ENCODE data around the gene SLC46A1. TPM values are rescaled to one million over a fixed set of nuclear protein-coding genes. Genes with fewer than 3 reads are reported as not detected.

Gene SLC46A1
- polyA plus RNA-seq, 3 donors = 11.4 to 16.8 (median 14.9) TPM

- DNase-seq = no peak
These were observed 42.0 kb downstream of the SLC46A1 start for GRCh38 chr17:28363776-28364650.

- DNase-seq = no peak
These were observed 42.8 kb downstream of the SLC46A1 start for GRCh38 chr17:28363186-28363585.

- DNase-seq = no peak
These were observed 48.2 kb downstream of the SLC46A1 start for GRCh38 chr17:28357901-28358197.

GRCh38 chr17:28357061-28357900, 48.7 kb downstream of the SLC46A1 start, which contains the start of gene POLDIP2:
POLDIP2 (minus strand) TSS chr17:28357527; CDS start chr17:28357448, 79 bp downstream.
- peak; percentile 95 for DNase-seq

GRCh38 chr17:28350271-28350670, 55.7 kb downstream of the SLC46A1 start:
- no peak for DNase-seq

GRCh38 chr17:28348979-28349378, 57.0 kb downstream of the SLC46A1 start:
- no peak for DNase-seq

- DNase-seq = no peak
These were observed 58.6 kb downstream of the SLC46A1 start for GRCh38 chr17:28347261-28347891.

GRCh38 chr17:28346746-28347246, 59.2 kb downstream of the SLC46A1 start:
- no peak for DNase-seq

- no peak for DNase-seq
These were observed 59.8 kb downstream of the SLC46A1 start for GRCh38 chr17:28346199-28346580.

- no peak for DNase-seq
These were observed 60.4 kb downstream of the SLC46A1 start for GRCh38 chr17:28345419-28346198.

Other genes with a start within 250 kb of the SLC46A1 start
- 10 to 100 TPM; 53.6 to 62.3 (median 54.4) TPM for gene TMEM97, start 87.0 kb downstream of the SLC46A1 start, polyA plus RNA-seq (ENCODE audit: insufficient read length in 3 of 3)
- 10 to 100 TPM; 50.6 to 58.9 (median 54.0) TPM for gene IFT20, start 70.7 kb downstream of the SLC46A1 start, polyA plus RNA-seq (ENCODE audit: insufficient read length in 3 of 3)
- 10 to 100 TPM; 40.7 to 44.6 (median 44.5) TPM for gene TNFAIP1, start 70.5 kb downstream of the SLC46A1 start, polyA plus RNA-seq (ENCODE audit: insufficient read length in 3 of 3)
- gene POLDIP2, start 48.7 kb downstream of the SLC46A1 start, polyA plus RNA-seq (ENCODE audit: insufficient read length in 3 of 3) = 100 to 1,000 TPM in 1 of 3 donors, 10 to 100 TPM in 2; 87.6 to 102 (median 93.9) TPM
- not detected for gene SEBOX, start 41.0 kb downstream of the SLC46A1 start, polyA plus RNA-seq (ENCODE audit: insufficient read length in 3 of 3)
- gene VTN, start 35.9 kb downstream of the SLC46A1 start, polyA plus RNA-seq (ENCODE audit: insufficient read length in 3 of 3) = 10 to 100 TPM; 18.7 to 25.2 (median 20.4) TPM
- 10 to 100 TPM; 14.9 to 16.8 (median 15.9) TPM for gene SARM1, start 34.5 kb downstream of the SLC46A1 start, polyA plus RNA-seq (ENCODE audit: insufficient read length in 3 of 3)
- 10 to 100 TPM; 13.0 to 18.8 (median 16.9) TPM for gene SLC13A2, start 67.4 kb upstream of the SLC46A1 start, polyA plus RNA-seq (ENCODE audit: insufficient read length in 3 of 3)
- gene FOXN1, start 100.1 kb upstream of the SLC46A1 start, polyA plus RNA-seq (ENCODE audit: insufficient read length in 3 of 3) = under 1 TPM; 0.47 to 0.69 (median 0.57) TPM
- 10 to 100 TPM; 60.8 to 78.8 (median 70.3) TPM for gene UNC119, start 146.4 kb upstream of the SLC46A1 start, polyA plus RNA-seq (ENCODE audit: insufficient read length in 3 of 3)
- 100 to 1,000 TPM in 2 of 3 donors, 10 to 100 TPM in 1; 95.6 to 111 (median 107) TPM for gene PIGS, start 165.3 kb upstream of the SLC46A1 start, polyA plus RNA-seq (ENCODE audit: insufficient read length in 3 of 3)
- 10 to 100 TPM; 29.6 to 31.2 (median 30.1) TPM for gene ALDOC, start 170.7 kb upstream of the SLC46A1 start, polyA plus RNA-seq (ENCODE audit: insufficient read length in 3 of 3)
- 10 to 100 TPM; 61.9 to 65.9 (median 63.4) TPM for gene SPAG5, start 192.8 kb upstream of the SLC46A1 start, polyA plus RNA-seq (ENCODE audit: insufficient read length in 3 of 3)
- 10 to 100 TPM; 10.6 to 31.7 (median 29.3) TPM for gene RSKR, start 208.0 kb upstream of the SLC46A1 start, polyA plus RNA-seq (ENCODE audit: insufficient read length in 3 of 3)
- gene BLTP2, start 238.9 kb upstream of the SLC46A1 start, polyA plus RNA-seq (ENCODE audit: insufficient read length in 3 of 3) = 100 to 1,000 TPM in 1 of 3 donors, 10 to 100 TPM in 2; 86.0 to 106 (median 99.9) TPM

Data from renal pelvis (tissue), 4 donors.